LNCaP clone FGC (cell line): ENCODE measurements around the gene CPTP.

Source experiments
- DNase-seq: peaks from one replicate; pipeline ENCODE4 v3.0.0-alpha.2; 2011; ENCODE audit warnings: low read depth
- H3K4me3 ChIP-seq: 2 replicates; pipeline ENCODE4 v1.5.1; 2011; ENCODE audit warnings: mild to moderate bottlenecking, low read depth, low read length, control low read depth
- TF ChIP-seq, protein P1 (sequence below): IDR thresholded peaks from 2 replicates; pipeline ENCODE4 v1.5.1; 2012; ENCODE audit warnings: mild to moderate bottlenecking; ENCODE audit not compliant: control insufficient read depth, insufficient read depth; ENCODE audit errors: extremely low read depth

CPTP gene

DNA sequence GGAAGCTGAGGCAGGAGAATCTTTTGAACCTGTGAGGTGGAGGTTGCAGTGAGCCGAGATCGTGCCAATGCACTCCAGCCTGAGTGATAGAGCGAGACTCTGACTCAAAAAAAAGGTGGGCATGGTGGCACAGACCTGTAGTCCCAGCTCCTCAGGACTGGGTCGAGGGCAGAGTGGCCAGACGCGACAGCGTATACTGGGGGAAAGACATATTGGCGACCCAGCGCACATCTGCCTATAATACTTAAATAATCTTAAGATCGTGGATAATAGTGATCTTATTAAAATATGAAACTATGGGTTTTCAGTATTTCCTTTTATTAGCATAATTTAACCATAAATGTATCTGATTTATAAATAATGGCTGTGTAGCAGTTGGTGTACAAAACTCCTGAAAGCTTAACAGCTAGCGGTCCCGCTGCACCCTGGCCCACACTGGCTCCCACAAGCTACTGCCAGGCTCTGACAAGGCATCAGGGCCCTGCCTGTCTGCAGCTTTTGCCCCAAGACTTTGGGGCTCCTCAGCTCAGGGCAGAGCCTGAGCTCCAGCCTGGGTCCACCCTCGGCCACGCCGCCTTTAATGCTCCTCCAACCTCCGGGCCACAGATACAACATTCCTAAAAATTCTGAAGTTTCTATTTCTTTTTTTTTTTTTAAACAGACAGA lies 53.1 kb downstream of the CPTP start:
- TF ChIP-seq, protein P1, sequence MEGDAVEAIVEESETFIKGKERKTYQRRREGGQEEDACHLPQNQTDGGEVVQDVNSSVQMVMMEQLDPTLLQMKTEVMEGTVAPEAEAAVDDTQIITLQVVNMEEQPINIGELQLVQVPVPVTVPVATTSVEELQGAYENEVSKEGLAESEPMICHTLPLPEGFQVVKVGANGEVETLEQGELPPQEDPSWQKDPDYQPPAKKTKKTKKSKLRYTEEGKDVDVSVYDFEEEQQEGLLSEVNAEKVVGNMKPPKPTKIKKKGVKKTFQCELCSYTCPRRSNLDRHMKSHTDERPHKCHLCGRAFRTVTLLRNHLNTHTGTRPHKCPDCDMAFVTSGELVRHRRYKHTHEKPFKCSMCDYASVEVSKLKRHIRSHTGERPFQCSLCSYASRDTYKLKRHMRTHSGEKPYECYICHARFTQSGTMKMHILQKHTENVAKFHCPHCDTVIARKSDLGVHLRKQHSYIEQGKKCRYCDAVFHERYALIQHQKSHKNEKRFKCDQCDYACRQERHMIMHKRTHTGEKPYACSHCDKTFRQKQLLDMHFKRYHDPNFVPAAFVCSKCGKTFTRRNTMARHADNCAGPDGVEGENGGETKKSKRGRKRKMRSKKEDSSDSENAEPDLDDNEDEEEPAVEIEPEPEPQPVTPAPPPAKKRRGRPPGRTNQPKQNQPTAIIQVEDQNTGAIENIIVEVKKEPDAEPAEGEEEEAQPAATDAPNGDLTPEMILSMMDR: no peak
- no peak overlapping the region for H3K4me3 ChIP-seq
- no peak for DNase-seq
